Fibroblast of mammary gland (primary cell): ENCODE results near the gene SPTBN4.

ENCODE experiments used
- DNase-seq: peaks from one replicate; pipeline ENCODE4 v3.0.0-alpha.2; 2010; ENCODE audit warnings: low read depth
- H3K4me3 ChIP-seq: 2 replicates; pipeline ENCODE4 v1.5.1; 2011; ENCODE audit warnings: low read depth, mild to moderate bottlenecking, low read length, moderate library complexity; ENCODE audit not compliant: control insufficient read depth
- CTCF ChIP-seq: conservative IDR thresholded peaks from 2 replicates; pipeline ENCODE4 v1.5.1; 2011; ENCODE audit warnings: low read depth, low read length, inconsistent platforms; ENCODE audit not compliant: control insufficient read depth, insufficient read depth

The SPTBN4 gene

GRCh38 chr19:40466985-40467734, at the start of gene SPTBN4:
Gene SPTBN4, plus strand, starts transcription at chr19:40467001. Its CDS starts 5,621 bp downstream, at chr19:40472622.
- peak within 1 kb of the TSS; percentile 32 for H3K4me3 ChIP-seq
- DNase-seq: no peak
- no peak for TF ChIP-seq CTCF

DNA sequence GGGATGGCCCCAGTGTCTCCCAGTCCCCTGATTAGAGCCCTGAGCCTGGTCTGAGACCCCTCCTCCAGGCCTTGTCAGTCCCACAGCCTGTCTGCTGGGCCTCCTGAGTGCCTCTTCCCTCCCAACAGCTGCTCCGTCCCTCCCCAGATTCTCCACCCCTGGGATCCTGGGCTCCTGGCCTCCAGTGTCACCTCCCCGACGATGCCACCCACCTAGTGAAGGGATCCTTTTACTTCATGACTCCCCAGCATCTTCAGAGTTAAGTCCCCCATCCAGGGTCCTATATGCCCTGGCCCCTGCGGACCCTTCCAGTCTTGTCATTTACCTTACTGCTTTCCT, 49.2 kb upstream of the SPTBN4 start:
- no peak for DNase-seq
- no peak overlapping the region for H3K4me3 ChIP-seq
- no peak for TF ChIP-seq CTCF

DNA sequence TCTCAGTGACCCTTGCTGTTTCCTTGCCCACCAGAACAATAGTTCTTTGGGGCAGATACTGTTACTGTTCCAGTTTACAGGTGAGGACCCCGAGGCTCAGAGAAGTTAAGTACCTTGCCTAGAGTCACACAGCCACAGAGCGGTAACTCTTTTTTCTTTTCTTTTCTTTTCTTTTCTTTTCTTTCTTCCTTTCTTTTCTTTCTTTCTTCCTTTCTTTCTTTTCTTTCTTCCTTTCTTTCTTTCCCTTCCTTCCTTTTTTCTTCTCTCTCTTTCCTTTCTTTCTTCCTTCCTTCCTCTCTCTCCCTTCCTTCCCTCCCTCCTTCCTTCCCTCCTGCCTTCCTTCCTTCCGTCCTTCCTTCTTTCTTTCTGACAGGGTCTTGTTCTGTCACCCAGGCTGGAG, 48.8 kb upstream of the SPTBN4 start:
- DNase-seq: no peak
- H3K4me3 ChIP-seq: no peak overlapping the region
- no peak for TF ChIP-seq CTCF

DNA sequence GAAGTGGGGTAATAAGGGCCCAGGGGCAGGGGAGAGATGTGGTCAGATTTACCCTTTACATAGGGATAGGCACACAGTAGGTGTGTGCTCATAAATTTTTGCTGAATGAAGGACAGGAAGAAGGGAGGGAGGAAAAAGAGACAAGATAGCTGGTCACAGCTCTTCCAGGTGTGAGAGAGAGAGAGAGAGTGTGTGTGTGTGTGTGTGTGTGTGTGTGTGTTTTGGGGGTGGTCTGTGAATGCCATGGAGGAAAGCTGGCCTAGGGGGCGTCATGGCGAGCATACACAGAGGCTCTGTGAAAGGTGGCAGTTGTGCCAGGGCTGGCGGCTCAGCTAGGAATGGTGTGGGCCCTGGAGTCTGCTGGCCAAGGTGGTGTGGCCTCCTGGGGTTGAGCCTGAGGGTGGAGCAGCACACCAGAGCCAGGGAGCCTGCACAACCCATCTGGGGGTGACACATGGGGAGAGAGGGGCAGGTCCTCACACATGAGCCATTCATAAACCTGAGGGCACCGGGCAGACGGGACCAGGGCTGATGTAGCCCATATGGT, 47.7 kb upstream of the SPTBN4 start:
- no peak for TF ChIP-seq CTCF
- H3K4me3 ChIP-seq: no peak overlapping the region
- no peak for DNase-seq

GRCh38 chr19:40419780-40420179, 47.0 kb upstream of the SPTBN4 start:
- no peak overlapping the region for H3K4me3 ChIP-seq
- no peak for TF ChIP-seq CTCF
- DNase-seq: no peak

GRCh38 chr19:40420451-40420765, 46.4 kb upstream of the SPTBN4 start:
- TF ChIP-seq CTCF: no peak
- peak overlapping the region; percentile 68 for H3K4me3 ChIP-seq

More at GRCh38 chr19:40420451-40420765, 46.4 kb upstream of the SPTBN4 start:
- DNase-seq: no peak
